Measurements from ENCODE around the gene RAPGEF4. TPM values are rescaled to one million over a fixed set of nuclear protein-coding genes. Genes with fewer than 3 reads are reported as not detected.

Gene RAPGEF4
- polyA plus RNA-seq, 1 experiment, result 1.3 TPM

- Histone ChIP-seq H3K27ac (ENCODE audit: low read depth, low read length) (peak overlapping the region; percentile 69), H3K9me3 (ENCODE audit: control insufficient read depth, insufficient read depth, low read length) (no peaks in the 10 kb centered on the region), H3K27me3 (ENCODE audit: control insufficient read depth, insufficient read depth, low read length) (no peaks in the 10 kb centered on the region), H3K4me3 (ENCODE audit: low read depth, low read length) (no peak overlapping the region)
- POLR2A ChIA-PET, result interaction anchor here (0.6 to 2.0 kb wide), 8 partner anchors 20 to 189 kb away, joined by 3 to 13 read pairs (median 5); no protein-coding TSS in a partner anchor
- DNase-seq (ENCODE audit: low read depth, low spot score), result peak; percentile 79
- CTCF ChIA-PET, result interaction anchor here (0.5 to 9.9 kb wide), 43 partner anchors 11 to 1434 kb away, joined by 3 to 324 read pairs (median 6); no protein-coding TSS in a partner anchor
- TF ChIP-seq CTCF (IDR thresholded peaks at IDR 0.05; ENCODE audit: low read depth, low read length), result peak; percentile 33
Measured at GRCh38 chr2:173028671-173029070, 293.0 kb downstream of the RAPGEF4 start.

GRCh38 chr2:173030561-173031490, 295.2 kb downstream of the RAPGEF4 start:
- TF ChIP-seq CTCF (IDR thresholded peaks at IDR 0.05; ENCODE audit: low read depth, low read length), result no peak
- ChIA-PET POLR2A (interaction anchor here (0.6 kb wide), 1 partner anchor 25 kb away, joined by 4 read pairs; no protein-coding TSS in a partner anchor), CTCF (interaction anchor here (6.1 kb wide), 1 partner anchor 179 kb away, joined by 324 read pairs; no protein-coding TSS in a partner anchor)
- Histone ChIP-seq H3K4me3 (ENCODE audit: low read depth, low read length) (no peak overlapping the region), H3K9me3 (ENCODE audit: control insufficient read depth, insufficient read depth, low read length) (no peaks in the 10 kb centered on the region), H3K27ac (ENCODE audit: low read depth, low read length) (no peak overlapping the region), H3K27me3 (ENCODE audit: control insufficient read depth, insufficient read depth, low read length) (no peaks in the 10 kb centered on the region)
- no peak for DNase-seq (ENCODE audit: low read depth, low spot score)

GRCh38 chr2:173032032-173032431, 296.4 kb downstream of the RAPGEF4 start:
- H3K27me3 ChIP-seq (ENCODE audit: control insufficient read depth, insufficient read depth, low read length), result no peaks in the 10 kb centered on the region
- ChIA-PET POLR2A (no interaction called here), CTCF (interaction anchor here (0.8 to 3.3 kb wide), 2 partner anchors 9 to 179 kb away, joined by 3 to 17 read pairs; no protein-coding TSS in a partner anchor)
- H3K4me3 ChIP-seq (ENCODE audit: low read depth, low read length), result no peak overlapping the region
- no peak for DNase-seq (ENCODE audit: low read depth, low spot score)
- no peak overlapping the region for H3K27ac ChIP-seq (ENCODE audit: low read depth, low read length)
- no peaks in the 10 kb centered on the region for H3K9me3 ChIP-seq (ENCODE audit: control insufficient read depth, insufficient read depth, low read length)
- TF ChIP-seq CTCF (IDR thresholded peaks at IDR 0.05; ENCODE audit: low read depth, low read length), result no peak

- CTCF ChIA-PET, result interaction anchor here (0.8 to 3.3 kb wide), 2 partner anchors 10 to 178 kb away, joined by 3 to 17 read pairs; no protein-coding TSS in a partner anchor
- Histone ChIP-seq H3K27me3 (ENCODE audit: control insufficient read depth, insufficient read depth, low read length) (no peaks in the 10 kb centered on the region), H3K4me3 (ENCODE audit: low read depth, low read length) (no peak overlapping the region), H3K27ac (ENCODE audit: low read depth, low read length) (no peak overlapping the region), H3K9me3 (ENCODE audit: control insufficient read depth, insufficient read depth, low read length) (no peaks in the 10 kb centered on the region)
- no peak for DNase-seq (ENCODE audit: low read depth, low spot score)
- no peak for TF ChIP-seq CTCF (IDR thresholded peaks at IDR 0.05; ENCODE audit: low read depth, low read length)
- POLR2A ChIA-PET, result no interaction called here
Measured at GRCh38 chr2:173033084-173033483, 297.4 kb downstream of the RAPGEF4 start.

GRCh38 chr2:173034143-173034542, 298.5 kb downstream of the RAPGEF4 start:
- Histone ChIP-seq H3K9me3 (ENCODE audit: control insufficient read depth, insufficient read depth, low read length) (no peaks in the 10 kb centered on the region), H3K27me3 (ENCODE audit: control insufficient read depth, insufficient read depth, low read length) (no peaks in the 10 kb centered on the region), H3K27ac (ENCODE audit: low read depth, low read length) (no peak overlapping the region), H3K4me3 (ENCODE audit: low read depth, low read length) (no peak overlapping the region)
- ChIA-PET CTCF (interaction anchor here (3.3 kb wide), 1 partner anchor 177 kb away, joined by 17 read pairs; no protein-coding TSS in a partner anchor), POLR2A (no interaction called here)
- no peak for DNase-seq (ENCODE audit: low read depth, low spot score)
- TF ChIP-seq CTCF (IDR thresholded peaks at IDR 0.05; ENCODE audit: low read depth, low read length), result no peak
